Measurements from ENCODE around the gene EMP3.

DNA sequence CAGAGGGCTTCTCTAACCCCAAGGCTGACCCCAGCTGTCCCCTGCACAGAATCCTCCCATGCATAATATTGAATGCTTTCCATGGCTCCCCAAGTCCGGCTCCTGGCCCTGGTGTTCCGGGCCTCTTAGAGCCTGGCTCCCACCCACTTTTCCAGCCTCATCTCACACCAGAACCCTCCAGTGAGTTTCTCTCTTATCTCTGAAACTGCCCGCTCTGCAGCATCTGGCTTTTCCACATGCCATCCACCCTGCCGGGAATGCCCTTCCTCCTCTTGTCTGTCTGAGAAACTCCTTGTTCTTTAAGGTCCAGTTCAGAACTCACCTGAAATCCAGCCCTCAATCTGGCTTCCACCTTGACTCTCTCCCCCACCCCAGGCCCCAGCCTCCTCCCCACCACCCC, 45.6 kb downstream of the EMP3 start:
- TF ChIP-seq POLR2A (IDR thresholded peaks at IDR 0.05) = no peak
- TF ChIP-seq, protein P1, sequence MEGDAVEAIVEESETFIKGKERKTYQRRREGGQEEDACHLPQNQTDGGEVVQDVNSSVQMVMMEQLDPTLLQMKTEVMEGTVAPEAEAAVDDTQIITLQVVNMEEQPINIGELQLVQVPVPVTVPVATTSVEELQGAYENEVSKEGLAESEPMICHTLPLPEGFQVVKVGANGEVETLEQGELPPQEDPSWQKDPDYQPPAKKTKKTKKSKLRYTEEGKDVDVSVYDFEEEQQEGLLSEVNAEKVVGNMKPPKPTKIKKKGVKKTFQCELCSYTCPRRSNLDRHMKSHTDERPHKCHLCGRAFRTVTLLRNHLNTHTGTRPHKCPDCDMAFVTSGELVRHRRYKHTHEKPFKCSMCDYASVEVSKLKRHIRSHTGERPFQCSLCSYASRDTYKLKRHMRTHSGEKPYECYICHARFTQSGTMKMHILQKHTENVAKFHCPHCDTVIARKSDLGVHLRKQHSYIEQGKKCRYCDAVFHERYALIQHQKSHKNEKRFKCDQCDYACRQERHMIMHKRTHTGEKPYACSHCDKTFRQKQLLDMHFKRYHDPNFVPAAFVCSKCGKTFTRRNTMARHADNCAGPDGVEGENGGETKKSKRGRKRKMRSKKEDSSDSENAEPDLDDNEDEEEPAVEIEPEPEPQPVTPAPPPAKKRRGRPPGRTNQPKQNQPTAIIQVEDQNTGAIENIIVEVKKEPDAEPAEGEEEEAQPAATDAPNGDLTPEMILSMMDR (IDR thresholded peaks at IDR 0.05 in 8 of 11, conservative IDR thresholded peaks at IDR 0.05 in 3 of 11) = no peak

Measured in spleen (tissue), 7 donors.